IPS-20b (cell line): ENCODE results near the gene DDTL.
"Not testable (repeated sequence)": the region's sequence is repeated elsewhere in the genome, so short reads cannot be mapped to it uniquely, and the experiment has no call there.

ENCODE experiments used
- H3K27ac ChIP-seq: one replicate; pipeline ENCODE4 v1.5.1; 2013; ENCODE audit warnings: low read length
- H3K27me3 ChIP-seq: 2 replicates; pipeline ENCODE4 v1.6.1; 2013; ENCODE audit warnings: mild to moderate bottlenecking, low read length, inconsistent platforms; ENCODE audit not compliant: insufficient read depth
- H3K36me3 ChIP-seq: 2 replicates; pipeline ENCODE4 v1.6.1; 2013; ENCODE audit warnings: low read depth, mild to moderate bottlenecking, inconsistent platforms, low read length, moderate library complexity; ENCODE audit not compliant: insufficient read depth
- H3K4me1 ChIP-seq: 2 replicates; pipeline ENCODE4 v1.6.1; 2013; ENCODE audit warnings: mild to moderate bottlenecking, control low read depth, inconsistent platforms, low read length, moderate library complexity; ENCODE audit not compliant: insufficient read depth
- H3K4me3 ChIP-seq: 2 replicates; pipeline ENCODE4 v1.5.1; 2013; ENCODE audit warnings: mild to moderate bottlenecking, low read length, inconsistent platforms
- H3K9ac ChIP-seq: 2 replicates; pipeline ENCODE4 v1.6.1; 2013; ENCODE audit warnings: low read depth, mild to moderate bottlenecking, inconsistent platforms, low read length, moderate library complexity
- H3K9me3 ChIP-seq: 2 replicates; pipeline ENCODE4 v1.6.1; 2013; ENCODE audit warnings: mild to moderate bottlenecking, low read depth, low read length, inconsistent platforms; ENCODE audit not compliant: insufficient read depth

DDTL gene

GRCh38 chr22:23993581-23994177, 27.0 kb downstream of the DDTL start:
- not testable (repeated sequence) for H3K36me3 ChIP-seq, H3K9ac ChIP-seq, H3K9me3 ChIP-seq, H3K4me3 ChIP-seq, H3K27me3 ChIP-seq, H3K4me1 ChIP-seq, H3K27ac ChIP-seq

DNA sequence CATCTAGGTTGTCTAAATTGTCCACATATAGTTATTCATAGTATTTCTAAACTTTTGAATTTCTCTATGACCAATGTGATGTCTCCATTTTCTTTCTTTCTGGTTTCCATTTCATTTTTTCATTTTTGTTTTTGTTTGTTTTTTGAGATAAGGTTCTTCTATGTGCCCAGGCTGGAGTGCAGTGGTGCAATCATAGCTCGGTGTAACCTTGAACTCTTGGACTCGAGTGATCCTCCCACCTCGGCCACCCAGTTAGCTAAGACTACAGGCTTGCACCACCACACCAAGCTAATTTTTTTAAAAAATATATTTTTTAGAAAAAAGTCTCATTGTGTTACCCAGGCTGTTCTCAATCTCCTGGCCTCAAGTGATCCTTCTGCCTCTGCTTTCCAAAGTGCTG, 30.4 kb downstream of the DDTL start:
- no peaks in the 10 kb centered on the region for H3K36me3 ChIP-seq
- H3K9me3 ChIP-seq: no peaks in the 10 kb centered on the region
- H3K27ac ChIP-seq: no peak overlapping the region
- no peak overlapping the region for H3K4me3 ChIP-seq
- H3K4me1 ChIP-seq: no peaks in the 10 kb centered on the region; the same call in 1 of the 2 replicates
- no peaks in the 10 kb centered on the region for H3K27me3 ChIP-seq
- no peak overlapping the region for H3K9ac ChIP-seq

GRCh38 chr22:23999779-24000178, 33.1 kb downstream of the DDTL start:
- H3K27me3 ChIP-seq, H3K4me1 ChIP-seq, H3K9ac ChIP-seq, H3K9me3 ChIP-seq, H3K4me3 ChIP-seq, H3K36me3 ChIP-seq, H3K27ac ChIP-seq: not testable (repeated sequence)

DNA sequence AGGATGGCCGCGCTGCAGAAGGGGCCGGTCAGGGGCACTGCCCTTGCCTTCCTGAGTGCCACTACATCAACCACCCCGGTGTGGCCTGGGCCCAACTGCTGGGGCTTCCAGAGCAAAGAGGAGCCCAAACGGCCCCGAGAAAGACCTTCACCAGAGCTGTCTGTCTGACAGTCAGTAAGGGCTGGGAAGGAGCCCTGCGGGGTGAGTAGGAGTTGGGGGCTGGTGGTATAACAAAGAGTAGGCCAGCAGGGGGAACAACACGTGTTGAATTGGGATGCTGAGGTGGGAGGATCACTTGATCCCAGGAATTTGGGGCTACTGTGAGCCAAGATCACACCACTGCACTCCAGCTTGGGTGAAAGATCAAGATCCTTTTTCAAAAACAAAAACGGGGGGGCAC, 34.6 kb downstream of the DDTL start:
- no peak overlapping the region for H3K9ac ChIP-seq
- H3K36me3 ChIP-seq: no peaks in the 10 kb centered on the region
- no peaks in the 10 kb centered on the region for H3K27me3 ChIP-seq
- no peaks in the 10 kb centered on the region; the same call in 1 of the 2 replicates for H3K4me1 ChIP-seq
- no peak overlapping the region for H3K4me3 ChIP-seq
- no peaks in the 10 kb centered on the region for H3K9me3 ChIP-seq
- H3K27ac ChIP-seq: no peak overlapping the region

GRCh38 chr22:24002272-24002671, 35.6 kb downstream of the DDTL start:
- Histone ChIP-seq H3K4me1 (no peaks in the 10 kb centered on the region; the same call in 1 of the 2 replicates), H3K9me3 (no peaks in the 10 kb centered on the region), H3K27ac (no peak overlapping the region), H3K4me3 (no peak overlapping the region), H3K9ac (no peak overlapping the region), H3K27me3 (no peaks in the 10 kb centered on the region), H3K36me3 (no peaks in the 10 kb centered on the region)

GRCh38 chr22:24002851-24003250, 36.2 kb downstream of the DDTL start:
- Histone ChIP-seq H3K27me3 (no peaks in the 10 kb centered on the region), H3K36me3 (no peaks in the 10 kb centered on the region), H3K9ac (no peak overlapping the region), H3K27ac (no peak overlapping the region), H3K4me1 (no peaks in the 10 kb centered on the region; the same call in 1 of the 2 replicates), H3K4me3 (no peak overlapping the region), H3K9me3 (no peaks in the 10 kb centered on the region)

DNA sequence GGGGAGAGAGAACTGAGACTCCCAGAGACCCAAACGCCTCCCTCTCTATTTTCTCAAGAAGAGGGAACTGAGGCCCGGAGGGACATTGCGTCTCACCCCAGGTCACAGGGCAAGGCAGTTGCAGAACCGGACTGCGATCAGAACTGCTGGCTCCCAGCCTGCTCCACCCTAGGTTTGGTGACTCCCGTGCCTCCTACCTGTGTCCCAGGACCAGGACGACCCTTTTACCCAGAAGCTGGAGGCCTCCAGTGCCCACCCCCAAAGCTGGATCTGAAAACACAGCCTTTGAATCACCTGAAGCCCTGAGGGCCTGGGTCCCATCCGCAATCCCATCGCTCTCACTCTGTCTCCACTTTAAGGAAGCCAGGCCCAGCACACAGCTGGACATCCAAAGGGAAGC, 37.2 kb downstream of the DDTL start:
- no peaks in the 10 kb centered on the region; the same call in 1 of the 2 replicates for H3K4me1 ChIP-seq
- H3K9me3 ChIP-seq: no peaks in the 10 kb centered on the region
- no peak overlapping the region for H3K27ac ChIP-seq
- no peaks in the 10 kb centered on the region for H3K27me3 ChIP-seq
- no peak overlapping the region for H3K4me3 ChIP-seq
- H3K9ac ChIP-seq: no peak overlapping the region
- no peaks in the 10 kb centered on the region for H3K36me3 ChIP-seq

DNA sequence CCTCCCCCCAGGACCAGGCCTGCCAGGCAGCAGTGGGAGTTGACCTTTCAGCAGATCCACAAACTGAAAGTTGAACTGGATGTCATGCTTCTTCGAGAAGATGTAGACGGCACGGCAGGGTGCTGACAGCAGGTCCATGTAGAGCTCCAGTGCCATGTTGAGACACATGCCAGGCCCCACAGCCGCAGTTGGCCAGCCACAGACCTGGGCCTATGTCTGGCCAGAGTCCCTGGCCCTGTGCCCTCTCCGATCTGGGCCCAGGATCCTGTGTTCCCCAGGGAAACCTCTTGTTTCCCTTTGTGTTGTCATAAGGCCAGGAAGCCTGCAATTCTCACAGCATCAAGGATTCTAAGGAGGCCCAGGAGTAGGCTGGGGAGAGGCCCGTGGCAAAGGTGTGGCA, 38.5 kb downstream of the DDTL start, which contains the start of gene GSTT4:
GSTT4 (minus strand) TSS at position 253 of the 400 bp plus-strand sequence; CDS start at position 156, 97 bp downstream.
- Histone ChIP-seq H3K27me3 (no peaks in the 10 kb centered on the region), H3K27ac (no peak within 1 kb of the TSS), H3K4me1 (no peaks in the 10 kb centered on the region; the same call in 1 of the 2 replicates), H3K4me3 (no peak within 1 kb of the TSS), H3K9me3 (no peaks in the 10 kb centered on the region), H3K9ac (no peak within 1 kb of the TSS), H3K36me3 (no peaks in the 10 kb centered on the region)

DNA sequence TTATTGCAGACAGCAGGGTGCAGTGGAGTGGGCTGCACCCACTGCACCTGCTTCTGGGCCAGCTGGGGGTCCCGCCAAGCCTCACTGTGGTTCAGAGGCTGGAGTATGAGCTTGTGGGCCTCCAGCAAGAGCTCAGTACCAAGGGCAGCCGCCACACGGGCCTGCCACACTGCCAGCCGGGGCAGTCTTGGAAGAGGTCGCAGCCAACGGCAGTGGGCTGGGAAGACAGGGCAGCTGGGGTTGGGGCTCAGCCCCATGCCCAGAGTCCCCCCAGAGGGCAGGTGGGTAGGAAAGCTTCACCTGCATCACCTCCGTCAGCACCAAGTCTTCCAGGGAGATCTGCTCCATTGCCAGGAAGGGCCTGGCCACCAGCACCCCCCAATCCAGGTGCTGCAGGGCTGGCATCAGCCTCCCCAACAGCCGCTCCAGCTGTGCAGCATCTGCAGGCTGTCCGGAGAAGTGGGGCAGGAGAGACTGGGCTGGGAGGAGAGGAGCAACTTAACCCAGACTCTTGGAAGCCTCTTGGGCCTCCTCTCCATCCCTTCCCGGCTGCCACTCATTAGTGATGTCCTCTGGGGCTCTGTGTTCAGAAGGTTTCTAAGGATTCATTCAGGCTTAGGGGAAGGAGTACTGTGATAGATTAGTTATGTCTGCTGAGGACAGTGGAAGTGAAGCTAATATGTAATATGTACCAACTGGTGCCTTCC, 39.7 kb downstream of the DDTL start:
- H3K27me3 ChIP-seq: no peaks in the 10 kb centered on the region
- no peaks in the 10 kb centered on the region; the same call in 1 of the 2 replicates for H3K4me1 ChIP-seq
- no peaks in the 10 kb centered on the region for H3K9me3 ChIP-seq
- H3K36me3 ChIP-seq: no peaks in the 10 kb centered on the region
- H3K4me3 ChIP-seq: no peak overlapping the region
- no peak overlapping the region for H3K9ac ChIP-seq
- H3K27ac ChIP-seq: no peak overlapping the region

- H3K36me3 ChIP-seq: no peaks in the 10 kb centered on the region
- H3K27ac ChIP-seq: no peak overlapping the region
- H3K9ac ChIP-seq: no peak overlapping the region
- H3K4me3 ChIP-seq: no peak overlapping the region
- no peaks in the 10 kb centered on the region for H3K27me3 ChIP-seq
- H3K9me3 ChIP-seq: no peaks in the 10 kb centered on the region
- H3K4me1 ChIP-seq: no peaks in the 10 kb centered on the region; the same call in 1 of the 2 replicates
Observed at GRCh38 chr22:24006914-24007214, 40.2 kb downstream of the DDTL start.

- Histone ChIP-seq H3K27me3 (no peaks in the 10 kb centered on the region), H3K9ac (no peak overlapping the region), H3K27ac (no peak overlapping the region), H3K9me3 (no peaks in the 10 kb centered on the region), H3K4me1 (no peaks in the 10 kb centered on the region), H3K4me3 (no peak overlapping the region), H3K36me3 (no peaks in the 10 kb centered on the region)
Observed at GRCh38 chr22:24007253-24008021, 40.7 kb downstream of the DDTL start.

GRCh38 chr22:24008022-24008283, 41.3 kb downstream of the DDTL start:
- Histone ChIP-seq H3K9me3 (no peaks in the 10 kb centered on the region), H3K9ac (no peak overlapping the region), H3K4me3 (no peak overlapping the region), H3K27me3 (no peaks in the 10 kb centered on the region), H3K27ac (no peak overlapping the region), H3K36me3 (no peaks in the 10 kb centered on the region), H3K4me1 (no peaks in the 10 kb centered on the region)
